H1 (cell line): ENCODE measurements around the gene MOGAT3. TPM values are rescaled to one million over a fixed set of nuclear protein-coding genes. Genes with fewer than 3 reads are reported as not detected.
A peak's percentile ranks its signal among the peaks of the same experiment; 100 is the strongest.

Experiments used
- CTCF ChIA-PET: fragments of 300-600 bp; sonication (Branson Sonifier 250); formaldehyde crosslinking; loops from one replicate; lab custom pipeline; 2021; ENCODE audit not compliant: partially characterized antibody; lab: Charles Lee
- POLR2A ChIA-PET: fragments of 300-600 bp; sonication (Branson Sonifier 250); formaldehyde crosslinking; loops from one replicate; lab custom pipeline; 2021; ENCODE audit warnings: inconsistent platforms; ENCODE audit not compliant: partially characterized antibody; lab: Charles Lee
- DNase-seq, 2 experiments: peaks; one replicate each; pipeline versions ENCODE4 v3.0.0 to v3.0.0-alpha.2; 2010 to 2022; ENCODE audit warnings: low spot score in 2 of 2, low read depth in 1 of 2, mixed read lengths in 1 of 2
- FAIRE-seq: peaks from 2 replicates; lab custom pipeline; 2011; peaks lifted over from hg19 to GRCh38; lab: Jason Lieb, UNC
- H2AFZ ChIP-seq: 2 replicates; pipeline ENCODE4 v1.8.1; 2012; ENCODE audit warnings: low read length, inconsistent platforms
- H2AK5ac ChIP-seq: 2 replicates; pipeline ENCODE4 v1.6.1; 2013; ENCODE audit warnings: low read depth, low read length
- H2BK120ac ChIP-seq: replicated peaks from 2 replicates; pipeline ENCODE3; 2013; ENCODE audit warnings: low read depth, low read length, inconsistent platforms
- H2BK12ac ChIP-seq: 2 replicates; pipeline ENCODE4 v1.6.1; 2013; ENCODE audit warnings: low read depth, low read length
- H2BK15ac ChIP-seq: 2 replicates; pipeline ENCODE4 v1.6.1; 2013; ENCODE audit warnings: low read length
- H2BK20ac ChIP-seq: 2 replicates; pipeline ENCODE4 v1.6.1; 2013; ENCODE audit warnings: low read length
- H2BK5ac ChIP-seq: 2 replicates; pipeline ENCODE4 v1.6.1; 2013; ENCODE audit warnings: low read depth, low read length
- H3K14ac ChIP-seq: 2 replicates; pipeline ENCODE4 v1.6.1; 2013; ENCODE audit warnings: inconsistent platforms; ENCODE audit not compliant: insufficient read length
- H3K18ac ChIP-seq: 2 replicates; pipeline ENCODE4 v1.6.1; 2013; ENCODE audit warnings: low read length; ENCODE audit errors: extremely low read depth
- H3K23ac ChIP-seq: 2 replicates; pipeline ENCODE4 v1.6.1; 2013; ENCODE audit warnings: inconsistent platforms; ENCODE audit not compliant: insufficient read length
- H3K23me2 ChIP-seq: 2 replicates; pipeline ENCODE4 v1.6.1; 2013; ENCODE audit warnings: low read depth, low read length
- H3K27ac ChIP-seq: 2 replicates; pipeline ENCODE4 v1.6.1; 2011; ENCODE audit warnings: low read depth, low read length, inconsistent platforms
- H3K27me3 ChIP-seq, 4 experiments: replicated peaks in 1 of 4; 1 replicate in 1 of 4; 2 replicates in 3 of 4; pipeline versions ENCODE4 v1.6.1 to v1.8.1; 2011 to 2013; ENCODE audit warnings: low read length in 3 of 4, mild to moderate bottlenecking in 3 of 4, inconsistent platforms in 2 of 4, mixed read lengths in 2 of 4, moderate library complexity in 1 of 4; ENCODE audit not compliant: control insufficient read depth in 3 of 4, insufficient read depth in 3 of 4; ENCODE audit errors: extremely low read depth in 1 of 4
- H3K36me3 ChIP-seq, 4 experiments: 2 replicates each; pipeline versions ENCODE4 v1.6.1 to v1.8.1; 2011 to 2013; ENCODE audit warnings: mild to moderate bottlenecking in 4 of 4, low read length in 3 of 4, moderate library complexity in 2 of 4, control low read depth in 1 of 4, inconsistent platforms in 1 of 4; ENCODE audit not compliant: insufficient read depth in 4 of 4, control insufficient read depth in 2 of 4
- H3K4ac ChIP-seq: replicated peaks from 2 replicates; pipeline ENCODE3; 2013; ENCODE audit warnings: low read length, low read depth, mixed read lengths, inconsistent platforms; ENCODE audit not compliant: insufficient read length
- H3K4me1 ChIP-seq, 4 experiments: replicated peaks in 1 of 4; 1 replicate in 1 of 4; 2 replicates in 3 of 4; pipeline versions ENCODE4 v1.6.1 to v1.8.1; 2011 to 2013; ENCODE audit warnings: low read length in 3 of 4, inconsistent platforms in 2 of 4, mixed read lengths in 1 of 4; ENCODE audit not compliant: insufficient read depth in 4 of 4, control insufficient read depth in 3 of 4
- H3K4me2 ChIP-seq, 2 experiments: 2 replicates each; pipeline versions ENCODE4 v1.6.1 to v1.8.1; 2011 to 2013; ENCODE audit warnings: low read depth in 2 of 2, low read length in 2 of 2, control low read depth in 1 of 2, inconsistent platforms in 1 of 2, mild to moderate bottlenecking in 1 of 2; ENCODE audit not compliant: insufficient read depth in 1 of 2
- H3K4me3 ChIP-seq, 4 experiments: fragments of 200-600, 300-600 bp in 1 of 4; sonication (generic), shearing (Covaris generic), sonication (Bioruptor Twin) in 1 of 4; 2 replicates each; pipeline versions ENCODE4 v1.5.1 to v1.8.1; 2011 to 2016; ENCODE audit warnings: low read length in 4 of 4, low read depth in 3 of 4, control low read depth in 2 of 4, inconsistent platforms in 2 of 4, mild to moderate bottlenecking in 2 of 4, mixed read lengths in 1 of 4, moderate library complexity in 1 of 4; ENCODE audit not compliant: insufficient read depth in 2 of 4; ENCODE audit errors: extremely low read depth in 1 of 4
- H3K56ac ChIP-seq: replicated peaks from 2 replicates; pipeline ENCODE3; 2013; ENCODE audit warnings: low read depth, mild to moderate bottlenecking, mixed read lengths, low read length, inconsistent platforms; ENCODE audit not compliant: insufficient read length
- H3K79me1 ChIP-seq: 2 replicates; pipeline ENCODE4 v1.6.1; 2013; ENCODE audit warnings: low read depth, low read length, control low read depth
- H3K79me2 ChIP-seq, 2 experiments: 2 replicates each; pipeline versions ENCODE4 v1.6.1 to v1.8.1; 2012 to 2013; ENCODE audit warnings: low read length in 2 of 2, mild to moderate bottlenecking in 2 of 2, inconsistent platforms in 1 of 2; ENCODE audit not compliant: insufficient read depth in 2 of 2, control insufficient read depth in 1 of 2
- H3K9ac ChIP-seq, 4 experiments: replicated peaks in 1 of 4; 1 replicate in 1 of 4; 2 replicates in 3 of 4; pipeline versions ENCODE4 v1.6.1 to v1.8.1; 2011 to 2013; ENCODE audit warnings: low read depth in 3 of 4, low read length in 3 of 4, control low read depth in 2 of 4, mild to moderate bottlenecking in 2 of 4, moderate library complexity in 2 of 4, inconsistent platforms in 1 of 4; ENCODE audit errors: extremely low read depth in 1 of 4
- H3K9me3 ChIP-seq, 2 experiments: 2 replicates each; pipeline versions ENCODE4 v1.6.1 to v1.8.1; 2012 to 2013; ENCODE audit warnings: mild to moderate bottlenecking in 2 of 2, moderate library complexity in 2 of 2, control low read depth in 1 of 2, inconsistent platforms in 1 of 2, low read depth in 1 of 2, low read length in 1 of 2, mixed read lengths in 1 of 2; ENCODE audit not compliant: insufficient read depth in 2 of 2
- H4K20me1 ChIP-seq, 2 experiments: replicated peaks in 1 of 2; 2 replicates each; pipeline versions ENCODE3 to v1.8.1; 2011 to 2013; ENCODE audit warnings: inconsistent platforms in 2 of 2, low read length in 2 of 2, mild to moderate bottlenecking in 1 of 2; ENCODE audit not compliant: insufficient read depth in 2 of 2, control insufficient read depth in 1 of 2
- H4K5ac ChIP-seq: 2 replicates; pipeline ENCODE4 v1.6.1; 2013; ENCODE audit warnings: low read length, low read depth, mixed read lengths, inconsistent platforms; ENCODE audit not compliant: insufficient read length
- H4K8ac ChIP-seq: 2 replicates; pipeline ENCODE4 v1.8.0; 2013; ENCODE audit warnings: mild to moderate bottlenecking, moderate library complexity, low read length, inconsistent platforms; ENCODE audit not compliant: insufficient read depth; ENCODE audit errors: extremely low read depth
- H4K91ac ChIP-seq: replicated peaks from 2 replicates; pipeline ENCODE3; 2013; ENCODE audit warnings: low read length, mixed read lengths, inconsistent platforms; ENCODE audit not compliant: insufficient read length
- CTBP2 ChIP-seq: IDR thresholded peaks from 2 replicates; pipeline ENCODE4 v1.7.0; 2011; ENCODE audit warnings: borderline replicate concordance, mild to moderate bottlenecking, moderate library complexity, mixed read lengths, low read length; ENCODE audit not compliant: insufficient read depth, insufficient read length
- GABPA ChIP-seq: IDR thresholded peaks from 2 replicates; pipeline ENCODE4 v1.6.1; 2011; ENCODE audit warnings: mild to moderate bottlenecking, low read length, moderate library complexity, borderline replicate concordance; ENCODE audit not compliant: insufficient read depth
- GTF2F1 ChIP-seq: IDR thresholded peaks from 2 replicates; pipeline ENCODE4 v1.6.1; 2012; ENCODE audit warnings: low read depth, low read length, improper control_type of control experiment, borderline replicate concordance
- JUN ChIP-seq: IDR thresholded peaks from 2 replicates; pipeline ENCODE4 v1.6.1; 2011; ENCODE audit warnings: low read depth, mild to moderate bottlenecking, improper control_type of control experiment, low read length
- KDM1A ChIP-seq: fragments of 200-600, 300-600 bp; sonication (generic); IDR thresholded peaks from 2 replicates; pipeline ENCODE4 v1.7.1; 2016; ENCODE audit warnings: mild to moderate bottlenecking, low read length, borderline replicate concordance
- MAFK ChIP-seq: IDR thresholded peaks from 2 replicates; pipeline ENCODE4 v1.6.1; 2012; ENCODE audit warnings: low read depth, mild to moderate bottlenecking, improper control_type of control experiment, low read length
- SAP30 ChIP-seq: fragments of 300-600 bp; sonication (generic); IDR thresholded peaks from 2 replicates; pipeline ENCODE4 v1.7.1; 2012; ENCODE audit warnings: low read length, moderate library complexity, mild to moderate bottlenecking, inconsistent platforms; ENCODE audit not compliant: insufficient read depth, insufficient replicate concordance
- SIX5 ChIP-seq: IDR thresholded peaks from 2 replicates; pipeline ENCODE4 v1.6.1; 2011; ENCODE audit warnings: mild to moderate bottlenecking, low read depth, low read length
- YY1 ChIP-seq: IDR thresholded peaks from 2 replicates; pipeline ENCODE4 v1.6.1; 2011; ENCODE audit warnings: low read depth, mild to moderate bottlenecking, low read length
- WGBS, 2 experiments: shearing (Covaris generic) in 1 of 2; methylation state at CpG; one replicate each; pipeline versions ENCODE4 v1.1.6 to v1.1.7; 2013 to 2015; ENCODE audit warnings: low lambda C conversion rate in 2 of 2, mixed read lengths in 2 of 2, inconsistent platforms in 1 of 2, low coverage in 1 of 2, missing lambda C conversion rate in 1 of 2; ENCODE audit not compliant: insufficient replicate concordance in 2 of 2, insufficient coverage in 1 of 2, insufficient read length in 1 of 2; ENCODE audit errors: extremely low coverage in 1 of 2, missing lambda C conversion rate in 1 of 2; 5-methylcytosine and 5-hydroxymethylcytosine counted together
- polyA plus RNA-seq, 7 experiments: library from polyadenylated mRNA; depleted of rRNA in 3 of 7; stranded (reverse) in 5 of 7; unstranded in 2 of 7; fragments of >200 nt in 5 of 7; fragments of 200-250 nt in 2 of 7; gene quantifications; 1 replicate in 5 of 7; 2 replicates in 1 of 7; 4 replicates in 1 of 7; pipeline versions ENCODE4 v1.2.1 to v1.2.3, GENCODE V29; 2011 to 2013; ENCODE audit warnings: missing spikeins in 2 of 7, mixed read lengths in 2 of 7
- total RNA-seq: library from RNA; stranded (reverse); fragmentation: NEBNext Ultra II Directional; extraction: Animal tissue kit (Norgen Biotek cat#: 25700); gene quantifications from 2 replicates; pipeline ENCODE4 v1.2.1, GENCODE V29; 2021
- TF ChIP-seq, protein P1 (sequence below): IDR thresholded peaks from 2 replicates; pipeline ENCODE4 v1.6.1; 2012; ENCODE audit warnings: inconsistent platforms
- TF ChIP-seq, protein P2 (sequence below): IDR thresholded peaks from 2 replicates; pipeline ENCODE4 v1.6.1; 2012; ENCODE audit warnings: low read length, inconsistent platforms

The MOGAT3 gene
- total and polyA plus RNA-seq, 2 of the 8 experiments (the other 6 are each of a cell fraction or from before 2014, with no cell fraction given): 0.21 to 0.82 TPM

DNA sequence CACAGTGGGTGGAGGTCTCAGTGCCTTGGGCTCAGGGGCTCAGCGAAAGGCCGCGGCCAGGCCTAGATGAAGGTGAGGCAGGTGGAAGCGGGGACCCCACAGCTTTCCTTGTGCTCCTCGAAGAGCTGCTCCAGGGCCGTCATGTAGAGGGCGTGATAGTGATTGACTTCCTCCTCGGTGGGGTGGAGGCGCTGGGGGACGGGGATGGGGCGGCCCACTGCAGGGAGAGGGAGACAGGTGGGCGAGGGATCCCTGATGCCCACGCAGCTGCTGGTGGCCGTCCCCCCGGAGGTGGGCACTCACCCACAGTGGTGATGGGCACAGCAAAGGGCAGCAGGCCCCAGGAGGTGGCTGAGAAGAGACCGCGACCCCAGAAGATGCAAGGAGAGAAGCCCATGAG, 5.0 kb downstream of the MOGAT3 start:
- Histone ChIP-seq H3K79me2 (no peaks in the 10 kb centered on the region), H2BK15ac (0 out of 2 replicates have a peak overlapping the region, but pooled peaks have one; percentile 29), H3K18ac (no peak overlapping the region), H3K36me3 (no peaks in the 10 kb centered on the region), H4K5ac (no peak overlapping the region), H3K4me2 (no peak overlapping the region), H3K23ac (no peak overlapping the region), H2BK120ac (no peak overlapping the region), H3K27ac (no peak overlapping the region), H3K4ac (no peak overlapping the region), H2AK5ac (no peak overlapping the region), H3K56ac (no peak overlapping the region), H3K27me3 (peaks cover 0 to 2% (median 0%) of the 10 kb centered on the region in 4 experiments; a peak in 1 of 7 replicates), H2BK20ac (no peak overlapping the region), H4K8ac (no peak overlapping the region), H3K9me3 (no peaks in the 10 kb centered on the region), H3K4me1 (peaks cover 0 to 11% (median 7%) of the 10 kb centered on the region in 4 experiments; a peak in 6 of 7 replicates), H3K79me1 (no peaks in the 10 kb centered on the region), H3K23me2 (no peaks in the 10 kb centered on the region; the same call in 1 of the 2 replicates), H2BK12ac (no peak overlapping the region), H4K20me1 (no peaks in the 10 kb centered on the region), H3K14ac (no peak overlapping the region), H2BK5ac (no peak overlapping the region), H2AFZ (no peak overlapping the region), H3K4me3 (no peak overlapping the region), H4K91ac (no peak overlapping the region), H3K9ac (no peak overlapping the region)
- DNase-seq: no peak
- CTCF ChIA-PET: interaction anchor here (0.8 to 12.3 kb wide), 9 partner anchors 8 to 54 kb away, joined by 3 to 168 read pairs (median 5); partner anchors contain the start of genes PLOD3 and ZNHIT1
- WGBS, 2 experiments: 98% methylated on average over 8 of the region's 17 CpGs; no CpG with 5 or more reads in 1 of the 2 experiments
- POLR2A ChIA-PET: interaction anchor here (0.9 to 1.3 kb wide), 3 partner anchors 27 to 98 kb away, joined by 3 to 4 read pairs (median 3); partner anchors contain the start of gene FIS1
- no peak for FAIRE-seq
- TF ChIP-seq GTF2F1 (no peak), SAP30 (no peak), GABPA (no peak), SIX5 (no peak), MAFK (no peak), YY1 (no peak), CTBP2 (no peak), JUN (no peak), KDM1A (no peak)
- TF ChIP-seq, protein P1, sequence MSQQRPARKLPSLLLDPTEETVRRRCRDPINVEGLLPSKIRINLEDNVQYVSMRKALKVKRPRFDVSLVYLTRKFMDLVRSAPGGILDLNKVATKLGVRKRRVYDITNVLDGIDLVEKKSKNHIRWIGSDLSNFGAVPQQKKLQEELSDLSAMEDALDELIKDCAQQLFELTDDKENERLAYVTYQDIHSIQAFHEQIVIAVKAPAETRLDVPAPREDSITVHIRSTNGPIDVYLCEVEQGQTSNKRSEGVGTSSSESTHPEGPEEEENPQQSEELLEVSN: no peak
- TF ChIP-seq, protein P2, sequence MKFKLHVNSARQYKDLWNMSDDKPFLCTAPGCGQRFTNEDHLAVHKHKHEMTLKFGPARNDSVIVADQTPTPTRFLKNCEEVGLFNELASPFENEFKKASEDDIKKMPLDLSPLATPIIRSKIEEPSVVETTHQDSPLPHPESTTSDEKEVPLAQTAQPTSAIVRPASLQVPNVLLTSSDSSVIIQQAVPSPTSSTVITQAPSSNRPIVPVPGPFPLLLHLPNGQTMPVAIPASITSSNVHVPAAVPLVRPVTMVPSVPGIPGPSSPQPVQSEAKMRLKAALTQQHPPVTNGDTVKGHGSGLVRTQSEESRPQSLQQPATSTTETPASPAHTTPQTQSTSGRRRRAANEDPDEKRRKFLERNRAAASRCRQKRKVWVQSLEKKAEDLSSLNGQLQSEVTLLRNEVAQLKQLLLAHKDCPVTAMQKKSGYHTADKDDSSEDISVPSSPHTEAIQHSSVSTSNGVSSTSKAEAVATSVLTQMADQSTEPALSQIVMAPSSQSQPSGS: no peak
